G401 (cell line): ENCODE data around the gene PRKX. TPM values are rescaled to one million over a fixed set of nuclear protein-coding genes. Genes with fewer than 3 reads are reported as not detected.
"Not testable (repeated sequence)": the region's sequence is repeated elsewhere in the genome, so short reads cannot be mapped to it uniquely, and the experiment has no call there.

Source experiments
- DNase-seq: peaks from one replicate; pipeline ENCODE4 v3.0.0-alpha.2; 2015; ENCODE audit warnings: low spot score
- in situ Hi-C: cut with HindIII; loops from 2 replicates; pipeline ENCODE4 v1.10.0; 2016; ENCODE audit warnings: low sequenced_read_pairs, mixed read lengths
- total RNA-seq: library from RNA; depleted of rRNA; stranded (reverse); fragments of >200 nt; shearing (Covaris generic); gene quantifications from 2 replicates; pipeline ENCODE4 v1.2.3, GENCODE V29; 2014

The PRKX gene
- total RNA-seq, 1 experiment from 2014 or later = 25.0 TPM

- no peak for DNase-seq
- in situ Hi-C loops = no loop called here
Measured at GRCh38 chrX:3598046-3598605, 115.3 kb downstream of the PRKX start.

- in situ Hi-C loops = no loop called here
- no peak for DNase-seq
Measured at GRCh38 chrX:3592184-3592583, 121.3 kb downstream of the PRKX start.

- in situ Hi-C loops = no loop called here
- DNase-seq = no peak
Measured at GRCh38 chrX:3589474-3589873, 124.0 kb downstream of the PRKX start.

GRCh38 chrX:3585719-3586118 lies 127.7 kb downstream of the PRKX start:
- DNase-seq = no peak
- in situ Hi-C loops = no loop called here

- in situ Hi-C loops = no loop called here
- no peak for DNase-seq
Measured at GRCh38 chrX:3584415-3584996, 128.9 kb downstream of the PRKX start.

DNA sequence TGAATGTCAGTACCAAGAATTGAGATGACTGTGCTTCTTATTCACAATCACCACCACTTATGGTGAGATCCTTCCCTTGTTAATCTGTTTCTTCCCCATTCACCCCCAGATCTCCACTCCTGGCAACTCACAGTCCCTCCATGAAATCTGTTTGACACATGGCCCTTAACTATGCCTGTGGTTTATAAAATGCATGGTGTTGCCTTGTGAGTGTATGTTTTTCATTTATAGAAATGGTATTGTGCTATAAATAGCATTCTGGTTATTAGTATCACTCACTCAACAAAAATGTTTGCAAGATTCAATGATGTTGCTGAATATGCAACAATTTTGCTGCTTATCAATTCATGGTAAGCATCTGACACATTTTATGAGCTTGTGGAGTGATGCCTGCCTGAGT lies 131.0 kb downstream of the PRKX start:
- in situ Hi-C loops = no loop called here
- DNase-seq = no peak

DNA sequence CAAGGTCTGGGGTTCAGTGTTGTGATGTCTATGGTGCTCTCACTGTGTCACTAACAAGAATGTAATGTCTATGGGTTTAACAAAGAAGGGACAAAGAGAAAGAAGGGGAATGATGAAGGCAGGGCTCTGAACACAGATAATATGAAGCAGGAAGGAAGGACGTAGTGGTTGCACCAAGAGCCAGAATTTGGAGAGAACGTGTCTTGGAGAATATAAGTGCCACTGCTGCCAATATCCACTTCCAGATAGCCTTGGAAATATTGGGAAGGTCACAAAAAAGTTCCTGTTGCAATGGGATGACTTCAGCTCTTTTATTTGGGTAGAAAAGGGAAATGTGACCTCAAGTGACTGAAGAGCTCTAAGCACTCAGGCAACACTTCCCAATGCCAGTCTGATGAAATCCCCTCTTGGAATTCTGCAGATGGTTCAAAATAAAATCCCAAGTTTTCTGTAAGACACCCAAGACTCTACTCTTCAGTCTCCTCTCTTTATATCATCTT lies 131.8 kb downstream of the PRKX start:
- in situ Hi-C loops = no loop called here
- DNase-seq = no peak

- in situ Hi-C loops = no loop called here
- DNase-seq = no peak
Measured at GRCh38 chrX:3577551-3577950, 135.9 kb downstream of the PRKX start.

GRCh38 chrX:3576886-3577501 lies 136.5 kb downstream of the PRKX start:
- in situ Hi-C loops = no loop called here
- no peak for DNase-seq

DNA sequence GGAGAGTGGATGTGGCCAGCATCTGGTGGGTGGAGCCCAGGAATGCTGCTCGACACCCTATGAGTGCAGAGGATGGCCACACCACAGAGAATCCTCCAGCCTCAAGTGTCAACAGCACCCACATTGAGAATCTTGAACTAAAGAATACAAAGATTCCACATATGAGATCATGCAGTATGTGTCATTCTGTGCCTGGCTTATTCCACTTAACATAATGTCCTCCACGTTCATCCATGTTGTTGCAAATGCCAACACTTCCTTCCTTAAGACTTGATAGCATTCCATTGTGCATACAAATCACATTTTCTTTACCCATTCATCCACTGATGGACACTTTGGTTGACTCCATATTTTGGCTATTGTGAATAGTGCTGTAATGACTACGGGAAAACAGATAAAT lies 145.8 kb downstream of the PRKX start:
- DNase-seq = no peak
- in situ Hi-C loops = no loop called here

- DNase-seq = no peak
- in situ Hi-C loops = no loop called here
Measured at GRCh38 chrX:3563451-3563850, 150.0 kb downstream of the PRKX start.

DNA sequence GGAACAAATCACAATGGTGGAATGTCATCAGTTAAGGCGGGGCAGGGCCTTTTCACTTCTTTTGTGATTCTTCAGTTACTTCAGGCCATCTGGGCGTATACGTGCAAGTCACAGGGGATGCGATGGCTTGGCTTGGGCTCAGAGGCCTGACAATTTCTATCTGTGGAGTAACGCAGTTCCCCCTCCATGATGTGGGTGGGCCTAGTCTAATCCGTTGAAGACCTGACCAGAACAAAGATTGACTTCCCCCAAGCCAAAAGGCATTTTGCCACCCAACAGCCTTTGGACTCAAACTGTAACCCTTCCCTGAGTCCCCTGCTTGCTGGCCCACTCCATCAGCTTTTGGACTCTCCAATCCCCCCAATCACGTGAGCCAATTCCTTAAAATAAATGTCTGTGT lies 153.4 kb downstream of the PRKX start:
- DNase-seq, in situ Hi-C loops: not testable (repeated sequence)
